Esophagus mucosa (tissue), 1 donor: ENCODE measurements around the gene SLC7A6OS. TPM values are rescaled to one million over a fixed set of nuclear protein-coding genes. Genes with fewer than 3 reads are reported as not detected.

Source experiments
- ATAC-seq: fragments of 200-7000 bp; cut with Tn5 transposase; one replicate; pipeline ENCODE4 v1.9.1; 2020
- total RNA-seq: library from RNA; stranded (reverse); gene quantifications from one replicate; pipeline ENCODE4 v1.2.4, GENCODE V29; 2023
- donor health status: DM: yes; HTN: yes; CAD: no.

The SLC7A6OS gene
- total RNA-seq, 1 donor from 2014 or later, result 8.1 TPM

- ATAC-seq, result no peak
Observed at GRCh38 chr16:68251832-68252231, 58.9 kb downstream of the SLC7A6OS start.

- ATAC-seq, result no peak
Observed at GRCh38 chr16:68250951-68251350, 59.8 kb downstream of the SLC7A6OS start.

- no peak for ATAC-seq
Observed at GRCh38 chr16:68249371-68249770, 61.4 kb downstream of the SLC7A6OS start.

Other genes with a start within 250 kb of the SLC7A6OS start
- gene NFATC3, start 225.6 kb downstream of the SLC7A6OS start, total RNA-seq, result 17.6 TPM
- 82.1 TPM for gene ESRP2, start 74.8 kb downstream of the SLC7A6OS start, total RNA-seq
- gene PLA2G15, start 65.6 kb downstream of the SLC7A6OS start, total RNA-seq, result 4.8 TPM
- 4.7 TPM for gene SLC7A6, start 46.4 kb downstream of the SLC7A6OS start, total RNA-seq
- gene PRMT7, start 73 bp upstream of the SLC7A6OS start, total RNA-seq, result 14.8 TPM
- 0.52 TPM for gene SMPD3, start 137.6 kb upstream of the SLC7A6OS start, total RNA-seq
- gene ZFP90, start 228.3 kb upstream of the SLC7A6OS start, total RNA-seq, result 12.0 TPM